OCI-LY1 (cell line): Measurements from ENCODE around the gene WRNIP1.

Experiments
- H2AFZ ChIP-seq: fragments of 200-600 bp; sonication (generic), shearing (Covaris generic); 2 replicates; pipeline ENCODE4 v1.6.0; 2014; ENCODE audit warnings: antibody characterized with exemption, mild to moderate bottlenecking, low read length
- H3F3A ChIP-seq: fragments of 200-600 bp; sonication (generic), shearing (Covaris generic); 2 replicates; pipeline ENCODE4 v1.6.0; 2014; ENCODE audit warnings: mild to moderate bottlenecking, antibody characterized with exemption, low read length, moderate library complexity; ENCODE audit not compliant: insufficient read depth
- H3K27ac ChIP-seq: fragments of 200-600 bp; sonication (generic); 2 replicates; pipeline ENCODE4 v1.5.1; 2014; ENCODE audit warnings: low read length, mixed run types, mild to moderate bottlenecking, low read depth; ENCODE audit not compliant: poor library complexity, severe bottlenecking
- H3K27me3 ChIP-seq: fragments of 200-600 bp; sonication (generic); 2 replicates; pipeline ENCODE4 v1.6.0; 2014; ENCODE audit warnings: antibody characterized with exemption, mild to moderate bottlenecking, low read length, moderate library complexity; ENCODE audit not compliant: insufficient read depth
- H3K36me3 ChIP-seq: fragments of 200-600 bp; sonication (generic); 2 replicates; pipeline ENCODE4 v1.6.1; 2014; ENCODE audit warnings: mild to moderate bottlenecking, antibody characterized with exemption, low read length, moderate library complexity, mixed read lengths; ENCODE audit not compliant: insufficient read depth
- H3K4me1 ChIP-seq: fragments of 200-600 bp; sonication (generic); 2 replicates; pipeline ENCODE4 v1.5.1; 2014; ENCODE audit warnings: mild to moderate bottlenecking, low read length, moderate library complexity; ENCODE audit not compliant: insufficient read depth, severe bottlenecking
- H3K4me2 ChIP-seq: fragments of 200-600 bp; sonication (generic), shearing (Covaris generic); 2 replicates; pipeline ENCODE4 v1.6.1; 2014; ENCODE audit warnings: low read length
- H3K4me3 ChIP-seq: fragments of 200-600 bp; sonication (generic); 2 replicates; pipeline ENCODE4 v1.5.1; 2014; ENCODE audit warnings: low read length, low read depth, mild to moderate bottlenecking, mixed read lengths; ENCODE audit not compliant: poor library complexity, severe bottlenecking
- H3K79me2 ChIP-seq: fragments of 200-600 bp; shearing (Covaris generic); 2 replicates; pipeline ENCODE4 v1.6.1; 2016; ENCODE audit warnings: mixed run types, low read length, mixed read lengths; ENCODE audit not compliant: insufficient read depth
- H3K9ac ChIP-seq: fragments of 200-600 bp; sonication (generic), shearing (Covaris generic); 2 replicates; pipeline ENCODE4 v1.6.1; 2014; ENCODE audit warnings: mild to moderate bottlenecking, low read length, mixed read lengths
- H3K9me2 ChIP-seq: fragments of 200-600 bp; sonication (generic), shearing (Covaris generic); 2 replicates; pipeline ENCODE4 v1.6.1; 2014; ENCODE audit warnings: low read depth, mild to moderate bottlenecking, low read length, mixed read lengths
- H3K9me3 ChIP-seq: fragments of 200-600 bp; shearing (Covaris generic); 2 replicates; pipeline ENCODE4 v1.6.1; 2014; ENCODE audit warnings: low read length, mixed read lengths
- H4K20me1 ChIP-seq: fragments of 200-600 bp; sonication (generic), shearing (Covaris generic); 2 replicates; pipeline ENCODE4 v1.6.0; 2016; ENCODE audit warnings: mild to moderate bottlenecking, low read length; ENCODE audit not compliant: insufficient read depth
- EZH2 ChIP-seq: fragments of 200-600 bp; sonication (generic), shearing (Covaris generic); IDR thresholded peaks from 2 replicates; pipeline ENCODE4 v1.8.0; 2017; ENCODE audit warnings: borderline replicate concordance, mixed run types, mild to moderate bottlenecking, antibody characterized with exemption, low read length, moderate library complexity, mixed read lengths
- TF ChIP-seq, protein P1 (sequence below): fragments of 200-600 bp; sonication (generic), shearing (Covaris generic); IDR thresholded peaks from 2 replicates; pipeline ENCODE4 v1.5.1; 2017; ENCODE audit warnings: mild to moderate bottlenecking, antibody characterized with exemption, low read length, moderate library complexity, mixed read lengths

Gene WRNIP1

DNA sequence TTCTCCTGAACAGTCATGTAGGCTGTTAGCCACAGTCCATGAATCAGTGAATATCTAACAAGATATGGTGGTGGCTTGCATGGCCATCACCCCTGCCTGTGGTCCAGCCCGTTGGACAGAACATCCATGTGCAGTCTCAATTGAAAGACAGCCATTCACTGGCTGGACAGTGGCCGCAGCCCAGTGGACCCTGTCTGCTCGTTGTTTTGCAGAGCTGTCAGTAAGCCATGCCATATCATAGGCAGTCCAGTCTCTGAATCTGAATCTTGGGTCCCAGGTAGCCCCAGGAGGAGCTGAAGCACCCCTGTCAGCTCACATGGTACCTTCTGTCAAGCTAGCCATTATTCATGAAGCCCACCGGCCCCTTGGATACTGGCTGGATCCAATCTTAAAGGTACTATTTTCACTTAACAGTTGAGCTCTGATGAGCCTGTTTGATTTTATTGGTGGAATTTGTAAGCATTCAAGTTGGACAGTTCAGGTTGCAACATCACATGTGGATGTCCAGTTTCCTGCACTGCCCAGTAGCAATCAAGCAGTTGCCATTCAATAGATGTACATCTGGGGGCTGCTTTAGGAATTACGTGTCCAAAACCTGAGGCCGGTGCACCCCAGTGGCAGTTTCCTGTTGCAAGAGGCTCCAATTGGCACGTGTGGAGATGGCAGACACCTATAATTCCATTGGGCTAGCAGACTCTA is 38.7 kb downstream of the WRNIP1 start:
- no peaks in the 10 kb centered on the region for H4K20me1 ChIP-seq
- no peak overlapping the region for H3K4me2 ChIP-seq
- H3K79me2 ChIP-seq = no peaks in the 10 kb centered on the region
- no peak for TF ChIP-seq EZH2
- TF ChIP-seq, protein P1, sequence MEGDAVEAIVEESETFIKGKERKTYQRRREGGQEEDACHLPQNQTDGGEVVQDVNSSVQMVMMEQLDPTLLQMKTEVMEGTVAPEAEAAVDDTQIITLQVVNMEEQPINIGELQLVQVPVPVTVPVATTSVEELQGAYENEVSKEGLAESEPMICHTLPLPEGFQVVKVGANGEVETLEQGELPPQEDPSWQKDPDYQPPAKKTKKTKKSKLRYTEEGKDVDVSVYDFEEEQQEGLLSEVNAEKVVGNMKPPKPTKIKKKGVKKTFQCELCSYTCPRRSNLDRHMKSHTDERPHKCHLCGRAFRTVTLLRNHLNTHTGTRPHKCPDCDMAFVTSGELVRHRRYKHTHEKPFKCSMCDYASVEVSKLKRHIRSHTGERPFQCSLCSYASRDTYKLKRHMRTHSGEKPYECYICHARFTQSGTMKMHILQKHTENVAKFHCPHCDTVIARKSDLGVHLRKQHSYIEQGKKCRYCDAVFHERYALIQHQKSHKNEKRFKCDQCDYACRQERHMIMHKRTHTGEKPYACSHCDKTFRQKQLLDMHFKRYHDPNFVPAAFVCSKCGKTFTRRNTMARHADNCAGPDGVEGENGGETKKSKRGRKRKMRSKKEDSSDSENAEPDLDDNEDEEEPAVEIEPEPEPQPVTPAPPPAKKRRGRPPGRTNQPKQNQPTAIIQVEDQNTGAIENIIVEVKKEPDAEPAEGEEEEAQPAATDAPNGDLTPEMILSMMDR = no peak
- no peaks in the 10 kb centered on the region for H3K27me3 ChIP-seq
- no peak overlapping the region for H3K9ac ChIP-seq
- no peaks in the 10 kb centered on the region for H3K4me1 ChIP-seq
- H3K9me3 ChIP-seq = no peaks in the 10 kb centered on the region
- H3K4me3 ChIP-seq = no peak overlapping the region
- no peaks in the 10 kb centered on the region for H3K9me2 ChIP-seq
- H3F3A ChIP-seq = no peaks in the 10 kb centered on the region
- H2AFZ ChIP-seq = no peak overlapping the region
- H3K36me3 ChIP-seq = no peaks in the 10 kb centered on the region
- no peak overlapping the region for H3K27ac ChIP-seq

DNA sequence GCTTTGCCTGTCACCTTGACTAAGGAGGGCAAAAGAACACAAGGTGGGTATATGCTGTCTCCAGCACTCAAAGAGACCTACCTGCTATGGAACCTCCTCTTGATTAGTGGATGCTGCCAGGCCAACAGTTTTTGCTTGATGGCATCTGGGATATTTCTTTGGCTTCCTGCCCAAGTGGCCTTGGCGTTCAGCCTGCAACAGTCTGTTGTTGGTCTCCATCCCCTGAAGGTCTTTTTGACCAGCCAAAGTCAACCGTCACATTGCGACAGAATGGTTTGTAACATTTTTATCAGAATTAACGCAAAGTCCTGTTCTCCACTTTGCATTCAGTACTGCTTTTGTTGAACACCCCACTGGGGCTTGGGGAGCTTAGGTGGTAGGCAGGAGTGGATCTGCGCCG is 39.3 kb downstream of the WRNIP1 start:
- H3K4me2 ChIP-seq = no peak overlapping the region
- no peaks in the 10 kb centered on the region for H3K36me3 ChIP-seq
- H3F3A ChIP-seq = no peaks in the 10 kb centered on the region
- TF ChIP-seq EZH2 = no peak
- TF ChIP-seq, protein P1 = no peak
- H3K9ac ChIP-seq = no peak overlapping the region
- H3K27me3 ChIP-seq = no peaks in the 10 kb centered on the region
- H4K20me1 ChIP-seq = no peaks in the 10 kb centered on the region
- H3K4me1 ChIP-seq = no peaks in the 10 kb centered on the region
- H3K27ac ChIP-seq = no peak overlapping the region
- no peaks in the 10 kb centered on the region for H3K9me3 ChIP-seq
- H3K4me3 ChIP-seq = no peak overlapping the region
- no peaks in the 10 kb centered on the region for H3K79me2 ChIP-seq
- H3K9me2 ChIP-seq = no peaks in the 10 kb centered on the region
- H2AFZ ChIP-seq = no peak overlapping the region

DNA sequence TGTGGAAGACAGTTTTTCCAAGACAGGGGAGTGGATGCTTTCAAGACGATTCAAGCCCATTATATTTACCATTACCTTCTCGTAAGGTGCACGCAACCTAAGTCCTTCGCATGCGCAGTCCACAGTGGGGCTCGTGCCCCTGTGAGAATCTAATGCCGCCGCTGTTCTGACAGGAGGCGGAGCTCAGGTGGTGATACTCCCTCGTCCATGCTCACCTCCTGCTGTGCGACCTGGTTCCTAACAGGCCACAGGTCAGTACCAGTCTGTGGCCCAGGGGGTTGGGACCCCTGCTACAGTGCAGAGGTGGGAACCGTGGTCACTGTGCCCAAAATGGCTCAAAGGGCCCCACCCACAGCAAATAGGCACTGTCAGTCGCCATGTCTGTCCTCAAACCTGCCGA is 39.8 kb downstream of the WRNIP1 start:
- H3K79me2 ChIP-seq = no peaks in the 10 kb centered on the region
- no peak overlapping the region for H3K9ac ChIP-seq
- H3K4me3 ChIP-seq = no peak overlapping the region
- H3K36me3 ChIP-seq = no peaks in the 10 kb centered on the region
- no peaks in the 10 kb centered on the region for H3K9me2 ChIP-seq
- no peaks in the 10 kb centered on the region for H3K4me1 ChIP-seq
- no peak overlapping the region for H3K27ac ChIP-seq
- H3K27me3 ChIP-seq = no peaks in the 10 kb centered on the region
- no peak for TF ChIP-seq EZH2
- TF ChIP-seq, protein P1 = no peak
- no peak overlapping the region for H2AFZ ChIP-seq
- no peaks in the 10 kb centered on the region for H3F3A ChIP-seq
- no peaks in the 10 kb centered on the region for H4K20me1 ChIP-seq
- H3K9me3 ChIP-seq = no peaks in the 10 kb centered on the region
- H3K4me2 ChIP-seq = no peak overlapping the region
